T-cell (primary cell): ENCODE results near the gene DLGAP1. TPM values are rescaled to one million over a fixed set of nuclear protein-coding genes. Genes with fewer than 3 reads are reported as not detected.

ENCODE experiments used
- ATAC-seq, 4 experiments: fragments of 200-7000 bp in 3 of 4; fragments of 150-1000 bp in 1 of 4; cut with Tn5 transposase; replicated peaks in 1 of 4; 1 replicate in 3 of 4; 2 replicates in 1 of 4; pipeline ENCODE4 v1.10.0; 2021; ENCODE audit warnings: moderate library complexity in 3 of 4, mild to moderate bottlenecking in 2 of 4, moderate number of reproducible peaks in 1 of 4
- CTCF ChIA-PET, 2 donors: fragments of 300-600 bp; sonication (Branson Sonifier 250); formaldehyde crosslinking; loops; one replicate each; lab custom pipeline; 2022; ENCODE audit warnings: antibody characterized with exemption in 2 of 2; lab: Charles Lee
- POLR2A ChIA-PET, 2 donors: fragments of 300-600 bp; sonication (Branson Sonifier 250); formaldehyde crosslinking; loops; one replicate each; lab custom pipeline; 2022; ENCODE audit warnings: antibody characterized with exemption in 2 of 2; lab: Charles Lee
- DNase-seq, 35 experiments: peaks; one replicate each; pipeline versions ENCODE4 v3.0.0 to v3.0.0-alpha.2; 2013 to 2023
- H3K27ac ChIP-seq: one replicate; pipeline ENCODE4 v1.5.1; 2013; ENCODE audit warnings: low read length
- H3K27me3 ChIP-seq, 2 experiments: replicated peaks in 1 of 2; 1 replicate in 1 of 2; 2 replicates in 1 of 2; pipeline versions ENCODE4 v1.6.1 to v1.7.0; 2013; ENCODE audit warnings: low read length in 1 of 2, mixed read lengths in 1 of 2; ENCODE audit not compliant: control insufficient read depth in 2 of 2, insufficient read depth in 2 of 2; ENCODE audit errors: extremely low read depth in 1 of 2
- H3K36me3 ChIP-seq, 2 donors: 1 replicate in 1 of 2; 2 replicates in 1 of 2; pipeline versions ENCODE4 v1.6.1 to v1.7.0; 2013; ENCODE audit warnings: low read length in 1 of 2; ENCODE audit not compliant: control insufficient read depth in 2 of 2, insufficient read depth in 1 of 2; ENCODE audit errors: extremely low read depth in 1 of 2
- H3K4me1 ChIP-seq, 2 experiments: 1 replicate in 1 of 2; 2 replicates in 1 of 2; pipeline versions ENCODE4 v1.6.1 to v1.7.0; 2013; ENCODE audit warnings: low read length in 2 of 2, mixed read lengths in 1 of 2; ENCODE audit not compliant: insufficient read depth in 2 of 2, control insufficient read depth in 1 of 2; ENCODE audit errors: extremely low read depth in 1 of 2
- H3K4me3 ChIP-seq, 2 donors: 1 replicate in 1 of 2; 2 replicates in 1 of 2; pipeline versions ENCODE4 v1.5.1 to v1.7.0; 2013; ENCODE audit warnings: mild to moderate bottlenecking in 2 of 2, low read length in 1 of 2, moderate library complexity in 1 of 2; ENCODE audit not compliant: control insufficient read depth in 1 of 2; ENCODE audit errors: extremely low read depth in 1 of 2
- H3K9me3 ChIP-seq: 2 replicates; pipeline ENCODE4 v1.7.0; 2013
- H3K27ac Mint-ChIP-seq, 2 donors: one replicate each; pipeline ENCODE4 v1.8.0; 2020 to 2021; ENCODE audit warnings: mild to moderate bottlenecking in 2 of 2, mixed read lengths in 2 of 2
- H3K27me3 Mint-ChIP-seq, 2 donors: one replicate each; pipeline ENCODE4 v1.8.0; 2021 to 2022; ENCODE audit warnings: mixed read lengths in 2 of 2
- H3K36me3 Mint-ChIP-seq: one replicate; pipeline ENCODE4 v1.8.0; 2021; ENCODE audit warnings: mixed read lengths
- H3K4me1 Mint-ChIP-seq, 3 donors: one replicate each; pipeline ENCODE4 v1.8.0; 2020 to 2022; ENCODE audit warnings: mixed read lengths in 3 of 3, mild to moderate bottlenecking in 1 of 3
- H3K4me3 Mint-ChIP-seq, 3 donors: one replicate each; pipeline ENCODE4 v1.8.0; 2020 to 2022; ENCODE audit warnings: mild to moderate bottlenecking in 3 of 3, mixed read lengths in 3 of 3, moderate library complexity in 3 of 3
- H3K9me3 Mint-ChIP-seq, 3 donors: one replicate each; pipeline ENCODE4 v1.8.0; 2020 to 2022; ENCODE audit warnings: mixed read lengths in 3 of 3
- WGBS: methylation state at CpG from one replicate; pipeline ENCODE4 v1.1.5; 2013; ENCODE audit warnings: missing lambda C conversion rate; ENCODE audit not compliant: insufficient coverage; 5-methylcytosine and 5-hydroxymethylcytosine counted together
- total RNA-seq, 35 experiments: library from RNA in 6 of 35; stranded (reverse) in 6 of 35; fragments of 120-200 nt in 1 of 35; gene quantifications; one replicate each; pipeline versions ENCODE4 v1.2.1 to v1.2.4 and lab custom pipeline; 2013 to 2026

Gene DLGAP1
- total RNA-seq, 5 donors from 2014 or later (not counting 1 experiment from before 2014, with no cell fraction given): 0.25 to 1.8 (median 0.26) TPM

DNA sequence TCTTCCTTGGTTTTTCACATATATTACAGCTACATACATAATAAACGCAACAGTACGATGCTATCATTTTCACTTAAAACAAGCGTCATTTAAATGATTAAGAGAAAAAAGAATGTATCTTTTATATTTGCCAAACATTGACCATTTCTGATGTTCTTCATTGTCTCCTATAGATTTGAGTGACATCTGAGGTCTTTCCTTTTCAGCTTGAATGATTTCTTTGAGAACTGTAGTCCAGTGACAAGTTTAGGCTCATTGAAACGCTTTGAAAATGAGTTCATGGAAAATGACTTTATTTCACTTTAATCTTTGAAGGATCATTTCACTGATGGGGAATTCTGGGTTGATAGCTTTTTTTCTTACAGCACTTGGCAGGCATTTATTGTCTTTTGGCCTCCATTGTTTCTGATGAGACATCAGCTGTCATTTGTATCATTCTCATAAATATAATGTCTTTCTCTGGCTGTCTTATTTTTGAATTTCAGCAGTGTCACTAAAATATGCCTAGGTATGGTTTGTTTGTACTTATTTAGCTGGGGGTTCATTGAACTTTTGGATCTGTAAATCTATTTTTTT is 994.2 kb downstream of the DLGAP1 start:
- Mint-ChIP-seq H3K27me3 (no peaks in the 10 kb centered on the region), H3K36me3 (peaks cover 46% of the 10 kb centered on the region), H3K4me1 (peaks cover 23 to 48% (median 42%) of the 10 kb centered on the region in 3 donors), H3K27ac (peak overlapping the region in 1 of 2 donors; percentile 8), H3K9me3 (peaks cover 0 to 16% (median 4%) of the 10 kb centered on the region in 3 donors), H3K4me3 (no peak overlapping the region)
- no CpG with 5 or more reads among the region's 4 CpGs for WGBS
- no peak for DNase-seq
- Histone ChIP-seq H3K4me1 (peaks cover 0 to 17% of the 10 kb centered on the region in 2 experiments), H3K27me3 (no peaks in the 10 kb centered on the region), H3K36me3 (peaks cover 4 to 19% of the 10 kb centered on the region in 2 donors), H3K9me3 (no peaks in the 10 kb centered on the region), H3K4me3 (no peak overlapping the region), H3K27ac (no peak overlapping the region)
- ChIA-PET POLR2A (interaction anchor here in 1 of 2 donors (0.6 kb wide), 2 partner anchors 135 kb away, joined by 3 to 6 read pairs; no protein-coding TSS in a partner anchor), CTCF (interaction anchor here in 1 of 2 donors (0.6 to 3.0 kb wide), 3 partner anchors 7 to 206 kb away, joined by 3 to 13 read pairs (median 3); no protein-coding TSS in a partner anchor)
- ATAC-seq: no peak

- WGBS: 29% methylated on average over 1 of the region's 5 CpGs
- Histone ChIP-seq H3K27ac (peak overlapping the region; percentile 76), H3K4me1 (peaks cover under 1 to 18% of the 10 kb centered on the region in 2 experiments), H3K36me3 (peaks cover 4 to 19% of the 10 kb centered on the region in 2 donors), H3K4me3 (no peak overlapping the region), H3K9me3 (no peaks in the 10 kb centered on the region), H3K27me3 (no peaks in the 10 kb centered on the region)
- H3K27me3 Mint-ChIP-seq: no peaks in the 10 kb centered on the region
- peaks cover 46% of the 10 kb centered on the region for H3K36me3 Mint-ChIP-seq
- ATAC-seq (peak in 1 of 4 experiments; percentile 40), DNase-seq (peak in 1 of 35 experiments; percentile 28)
- POLR2A ChIA-PET: interaction anchor here (0.5 to 2.4 kb wide), 4 partner anchors 10 to 205 kb away, joined by 3 to 15 read pairs (median 3); partner anchors contain the start of gene TGIF1 (in 1 of the 2)
- H3K4me1 Mint-ChIP-seq: peaks cover 28 to 60% (median 56%) of the 10 kb centered on the region in 3 donors
- H3K9me3 Mint-ChIP-seq: peaks cover 0 to 16% (median 4%) of the 10 kb centered on the region in 3 donors
- peak overlapping the region; percentile 32 to 62 (median 42) for H3K4me3 Mint-ChIP-seq
- H3K27ac Mint-ChIP-seq: peak overlapping the region; percentile 93 to 96
- CTCF ChIA-PET: interaction anchor here (0.6 to 3.0 kb wide), 11 partner anchors 11 to 208 kb away, joined by 3 to 20 read pairs (median 4); no protein-coding TSS in a partner anchor
These were observed 995.9 kb downstream of the DLGAP1 start for GRCh38 chr18:3458952-3459853.

DNA sequence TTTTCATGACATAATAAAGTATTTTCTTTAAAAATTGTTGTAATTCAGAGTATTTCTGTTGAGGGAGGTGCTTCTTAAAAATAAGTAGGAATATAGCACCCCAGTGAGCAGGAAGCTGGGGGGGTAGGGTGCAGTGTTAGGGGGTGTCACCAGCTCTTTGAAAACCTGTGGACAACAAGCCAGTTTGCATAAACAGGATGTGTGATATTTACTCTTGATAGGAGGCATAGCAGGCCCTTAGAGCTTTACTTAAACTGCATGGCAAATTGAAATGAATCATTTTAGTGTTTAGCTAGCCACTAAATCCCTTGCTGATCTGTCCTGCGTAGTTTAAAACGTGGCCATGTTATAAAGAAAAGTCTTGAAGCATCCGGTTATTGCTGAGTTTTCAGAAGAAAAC is 996.7 kb downstream of the DLGAP1 start:
- ChIA-PET POLR2A (interaction anchor here (0.5 to 2.4 kb wide), 5 partner anchors 9 to 206 kb away, joined by 3 to 15 read pairs (median 3); partner anchors contain the start of gene TGIF1 (in 1 of the 2)), CTCF (interaction anchor here (0.5 to 3.0 kb wide), 14 partner anchors 8 to 209 kb away, joined by 3 to 20 read pairs (median 4); no protein-coding TSS in a partner anchor)
- peak overlapping the region; percentile 93 to 96 for H3K27ac Mint-ChIP-seq
- peaks cover 0 to 16% (median 4%) of the 10 kb centered on the region in 3 donors for H3K9me3 Mint-ChIP-seq
- Histone ChIP-seq H3K4me3 (no peak overlapping the region), H3K27ac (peak overlapping the region; percentile 76), H3K36me3 (peaks cover 4 to 19% of the 10 kb centered on the region in 2 donors), H3K9me3 (no peaks in the 10 kb centered on the region), H3K4me1 (peaks cover 7 to 24% of the 10 kb centered on the region in 2 experiments), H3K27me3 (no peaks in the 10 kb centered on the region)
- peaks cover 46% of the 10 kb centered on the region for H3K36me3 Mint-ChIP-seq
- H3K4me1 Mint-ChIP-seq: peaks cover 36 to 66% (median 64%) of the 10 kb centered on the region in 3 donors
- DNase-seq: peak in 8 of 35 experiments; percentile 7 to 49 (median 18)
- WGBS: 35% methylated on average over 2 of the region's 3 CpGs
- no peaks in the 10 kb centered on the region for H3K27me3 Mint-ChIP-seq
- H3K4me3 Mint-ChIP-seq: peak overlapping the region; percentile 32 to 62 (median 42)
- ATAC-seq: peak; percentile 29 to 78 (median 52)

GRCh38 chr18:3457261-3457724 is 997.8 kb downstream of the DLGAP1 start:
- Mint-ChIP-seq H3K4me1 (peaks cover 47 to 74% (median 72%) of the 10 kb centered on the region in 3 donors), H3K27ac (peak overlapping the region; percentile 71 to 89), H3K9me3 (peaks cover 0 to 14% (median 4%) of the 10 kb centered on the region in 3 donors), H3K36me3 (peaks cover 46% of the 10 kb centered on the region), H3K27me3 (no peaks in the 10 kb centered on the region), H3K4me3 (no peak overlapping the region)
- H3K4me3 ChIP-seq: no peak overlapping the region
- no peaks in the 10 kb centered on the region for H3K9me3 ChIP-seq
- H3K36me3 ChIP-seq: peaks cover 4 to 19% of the 10 kb centered on the region in 2 donors
- 92% methylated on average over 14 of the region's 15 CpGs for WGBS
- H3K4me1 ChIP-seq: peaks cover 9 to 35% of the 10 kb centered on the region in 2 experiments
- ATAC-seq (no peak), DNase-seq (no peak)
- no peak overlapping the region for H3K27ac ChIP-seq
- H3K27me3 ChIP-seq: no peaks in the 10 kb centered on the region
- POLR2A ChIA-PET: interaction anchor here (0.6 to 2.4 kb wide), 2 partner anchors 9 kb away, joined by 3 to 15 read pairs; no protein-coding TSS in a partner anchor
- CTCF ChIA-PET: interaction anchor here (0.6 to 2.3 kb wide), 8 partner anchors 9 to 160 kb away, joined by 3 to 20 read pairs (median 4); no protein-coding TSS in a partner anchor

DNA sequence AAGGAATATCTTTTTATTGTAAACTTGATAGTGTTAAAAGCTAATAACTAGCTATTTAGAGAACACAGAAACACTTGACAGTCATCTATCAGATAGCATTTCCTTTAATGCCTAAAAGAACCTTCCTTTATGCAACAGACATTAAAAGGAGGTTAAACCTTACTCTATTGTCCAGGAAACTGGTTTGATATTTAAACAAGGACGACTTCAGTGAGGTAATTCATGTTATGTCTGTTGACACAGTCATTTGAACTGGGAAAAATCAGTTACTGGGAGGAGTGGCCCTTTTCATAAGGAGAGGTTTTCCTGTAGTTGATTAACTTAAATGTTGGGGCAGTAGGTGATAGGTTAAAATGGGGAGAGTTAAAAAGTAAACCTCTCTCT is 998.4 kb downstream of the DLGAP1 start:
- no peak overlapping the region for H3K27ac ChIP-seq
- H3K27ac Mint-ChIP-seq: peak overlapping the region; percentile 73 to 89
- no peak overlapping the region for H3K4me3 ChIP-seq
- POLR2A ChIA-PET: interaction anchor here in 1 of 2 donors (0.6 to 0.8 kb wide), 2 partner anchors 10 to 17 kb away, joined by 3 read pairs; no protein-coding TSS in a partner anchor
- peaks cover 4 to 19% of the 10 kb centered on the region in 2 donors for H3K36me3 ChIP-seq
- no peak for ATAC-seq
- H3K9me3 Mint-ChIP-seq: peaks cover 0 to 10% (median 0%) of the 10 kb centered on the region in 3 donors
- H3K4me1 Mint-ChIP-seq: peaks cover 48 to 74% (median 72%) of the 10 kb centered on the region in 3 donors
- peaks cover 40% of the 10 kb centered on the region for H3K36me3 Mint-ChIP-seq
- H3K4me1 ChIP-seq: peaks cover 9 to 41% of the 10 kb centered on the region in 2 experiments
- H3K27me3 ChIP-seq: no peaks in the 10 kb centered on the region
- CTCF ChIA-PET: interaction anchor here (0.9 to 2.2 kb wide), 8 partner anchors 9 to 210 kb away, joined by 3 to 6 read pairs (median 3); no protein-coding TSS in a partner anchor
- no peak overlapping the region for H3K4me3 Mint-ChIP-seq
- H3K9me3 ChIP-seq: no peaks in the 10 kb centered on the region
- no peaks in the 10 kb centered on the region for H3K27me3 Mint-ChIP-seq
- WGBS: no CpG with 5 or more reads among the region's 1 CpG
- no peak for DNase-seq
